GM12872 (cell line): Measurements from ENCODE around the gene CPD.

ENCODE experiments used
- CTCF ChIP-seq: IDR thresholded peaks from 3 replicates; pipeline ENCODE4 v1.5.1; 2011; ENCODE audit warnings: low read depth, mild to moderate bottlenecking, low read length, moderate library complexity; ENCODE audit not compliant: insufficient read depth

CPD gene

GRCh38 chr17:30358055-30358760, 20.5 kb upstream of the CPD start:
- TF ChIP-seq CTCF: no peak

- TF ChIP-seq CTCF: no peak
Measured at GRCh38 chr17:30360086-30360808, 18.5 kb upstream of the CPD start.

GRCh38 chr17:30361766-30362279, 16.9 kb upstream of the CPD start:
- no peak for TF ChIP-seq CTCF

GRCh38 chr17:30363715-30364202, 15.0 kb upstream of the CPD start:
- TF ChIP-seq CTCF: no peak

GRCh38 chr17:30366536-30366935, 12.2 kb upstream of the CPD start:
- no peak for TF ChIP-seq CTCF

GRCh38 chr17:30368912-30369720, 9.6 kb upstream of the CPD start:
- no peak for TF ChIP-seq CTCF

GRCh38 chr17:30369995-30370394, 8.7 kb upstream of the CPD start:
- no peak for TF ChIP-seq CTCF
